H1 (cell line): Measurements from ENCODE around the gene RALA. TPM values are rescaled to one million over a fixed set of nuclear protein-coding genes. Genes with fewer than 3 reads are reported as not detected.
A peak's percentile ranks its signal among the peaks of the same experiment; 100 is the strongest.

ENCODE experiments used
- BRCA1 ChIP-seq: IDR thresholded peaks from 2 replicates; pipeline ENCODE4 v1.6.1; 2012; ENCODE audit warnings: low read depth, low read length, improper control_type of control experiment
- CTBP2 ChIP-seq: IDR thresholded peaks from 2 replicates; pipeline ENCODE4 v1.7.0; 2011; ENCODE audit warnings: borderline replicate concordance, mild to moderate bottlenecking, moderate library complexity, mixed read lengths, low read length; ENCODE audit not compliant: insufficient read depth, insufficient read length
- CTCF ChIP-seq, 3 experiments: IDR thresholded peaks; 1 replicate in 2 of 3; 2 replicates in 1 of 3; pipeline versions ENCODE4 v1.5.1 to v1.6.1; 2011; ENCODE audit warnings: low read length in 3 of 3, mild to moderate bottlenecking in 3 of 3, inconsistent platforms in 2 of 3, low read depth in 1 of 3, moderate library complexity in 1 of 3; ENCODE audit not compliant: insufficient read depth in 1 of 3; ENCODE audit errors: control extremely low read depth in 1 of 3
- EGR1 ChIP-seq: IDR thresholded peaks from 2 replicates; pipeline ENCODE4 v1.6.1; 2011; ENCODE audit warnings: low read depth, low read length, borderline replicate concordance
- HDAC2 ChIP-seq, 2 experiments: fragments of 300-600 bp in 1 of 2; sonication (generic) in 1 of 2; IDR thresholded peaks; 2 replicates each; pipeline ENCODE4 v1.6.1; 2011 to 2012; ENCODE audit warnings: low read depth in 2 of 2, low read length in 2 of 2, mild to moderate bottlenecking in 2 of 2, moderate library complexity in 2 of 2, borderline replicate concordance in 1 of 2, inconsistent platforms in 1 of 2
- POLR2A ChIP-seq, 2 experiments: IDR thresholded peaks; 1 replicate in 1 of 2; 2 replicates in 1 of 2; pipeline ENCODE4 v1.6.1; 2011; ENCODE audit warnings: low read depth in 2 of 2, low read length in 2 of 2, mild to moderate bottlenecking in 2 of 2; ENCODE audit errors: control extremely low read depth in 1 of 2
- POU5F1 ChIP-seq: IDR thresholded peaks from 2 replicates; pipeline ENCODE4 v1.6.1; 2011; ENCODE audit warnings: low read depth, mild to moderate bottlenecking, low read length, moderate library complexity
- YY1 ChIP-seq: IDR thresholded peaks from 2 replicates; pipeline ENCODE4 v1.6.1; 2011; ENCODE audit warnings: low read depth, mild to moderate bottlenecking, low read length
- polyA plus RNA-seq, 7 experiments: library from polyadenylated mRNA; depleted of rRNA in 3 of 7; stranded (reverse) in 5 of 7; unstranded in 2 of 7; fragments of >200 nt in 5 of 7; fragments of 200-250 nt in 2 of 7; gene quantifications; 1 replicate in 5 of 7; 2 replicates in 1 of 7; 4 replicates in 1 of 7; pipeline versions ENCODE4 v1.2.1 to v1.2.3, GENCODE V29; 2011 to 2013; ENCODE audit warnings: missing spikeins in 2 of 7, mixed read lengths in 2 of 7
- total RNA-seq: library from RNA; stranded (reverse); fragmentation: NEBNext Ultra II Directional; extraction: Animal tissue kit (Norgen Biotek cat#: 25700); gene quantifications from 2 replicates; pipeline ENCODE4 v1.2.1, GENCODE V29; 2021

The RALA gene
- total and polyA plus RNA-seq, 2 of the 8 experiments (the other 6 are each of a cell fraction or from before 2014, with no cell fraction given) = 24.1 to 72.8 TPM

- TF ChIP-seq HDAC2 (IDR thresholded peaks at IDR 0.05; ENCODE audit: borderline replicate concordance in 1 of 2, low read depth in 2 of 2, low read length in 2 of 2) = 0 out of 4 replicates have a peak, but pooled peaks of 1 of the 2 experiments have one; percentile 23
- TF ChIP-seq POU5F1 = no peak
- peak; percentile 98 for TF ChIP-seq EGR1
- TF ChIP-seq CTBP2 = no peak
- peak in 1 of 2 experiments; percentile 61 for TF ChIP-seq POLR2A (IDR thresholded peaks at IDR 0.05; ENCODE audit: control extremely low read depth in 1 of 2, low read depth in 2 of 2, low read length in 2 of 2)
- peak; percentile 44; the same call in 1 of the 2 replicates for TF ChIP-seq BRCA1
- TF ChIP-seq YY1 = 0 out of 2 replicates have a peak, but pooled peaks have one; percentile 35
- TF ChIP-seq CTCF (IDR thresholded peaks at IDR 0.05; ENCODE audit: control extremely low read depth in 1 of 3, insufficient read depth in 1 of 3, low read depth in 1 of 3, low read length in 3 of 3) = no peak
Measured at GRCh38 chr7:39732837-39733804, 109.7 kb downstream of the RALA start (continued).
